Activated CD4-positive, CD25-positive, alpha-beta regulatory T cell treated with anti-CD3 and anti-CD28 coated beads, Interleukin-2, amount 50 U/mL, for 72 hours (primary cell): ENCODE results near the gene PLEKHA5.
"Not testable (repeated sequence)": the region's sequence is repeated elsewhere in the genome, so short reads cannot be mapped to it uniquely, and the experiment has no call there.

ENCODE experiments used
- DNase-seq: peaks from one replicate; pipeline ENCODE4 v3.0.0; 2021

Gene PLEKHA5

DNA sequence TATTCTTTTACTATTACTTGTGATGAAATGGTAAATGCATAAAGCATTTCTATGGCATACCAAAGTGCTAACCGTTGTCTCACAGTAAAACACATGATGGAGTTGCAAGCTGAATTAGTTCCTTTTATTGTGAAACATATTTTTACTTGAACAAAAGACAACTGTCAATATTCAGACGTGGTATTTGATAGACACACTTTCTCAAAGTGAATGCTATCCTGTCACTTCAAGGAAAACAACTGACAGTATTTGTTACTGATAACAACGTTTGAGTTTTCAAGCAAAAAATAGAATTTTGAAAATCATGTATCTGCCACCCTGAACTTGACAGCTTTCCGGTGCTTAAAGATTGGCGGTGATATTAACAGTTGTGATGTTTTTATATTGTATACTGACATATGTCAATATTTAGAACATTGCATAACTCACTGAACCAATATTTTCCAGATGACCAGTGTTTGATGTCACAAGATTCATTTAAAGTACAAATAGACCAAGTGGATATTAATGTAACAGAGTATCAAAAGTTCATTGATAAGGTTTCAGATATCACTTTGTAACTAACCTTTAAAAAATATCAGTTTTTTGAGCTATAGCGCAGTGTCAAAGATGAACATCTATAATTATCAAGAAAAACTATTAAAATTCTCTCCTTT, 156.4 kb downstream of the PLEKHA5 start:
- no peak for DNase-seq

DNA sequence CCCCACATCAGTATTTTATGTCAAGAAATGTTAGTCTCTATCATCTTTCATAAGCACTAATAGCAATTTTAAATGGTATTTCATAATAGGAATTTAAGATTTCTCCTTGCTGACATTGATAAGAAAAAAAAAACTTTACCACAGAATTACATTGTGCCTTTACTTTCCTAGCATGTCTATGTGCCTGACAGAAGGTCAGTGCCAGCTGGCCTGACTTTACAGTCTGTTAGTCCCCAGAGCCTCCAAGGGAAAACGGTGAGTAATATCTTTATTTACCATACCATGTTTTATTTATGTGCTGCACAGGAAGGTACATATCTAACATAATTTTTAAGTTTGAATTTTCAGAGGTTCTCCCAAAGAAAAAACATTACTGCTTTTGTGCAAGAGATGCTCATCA, 157.8 kb downstream of the PLEKHA5 start:
- DNase-seq, result no peak

DNA sequence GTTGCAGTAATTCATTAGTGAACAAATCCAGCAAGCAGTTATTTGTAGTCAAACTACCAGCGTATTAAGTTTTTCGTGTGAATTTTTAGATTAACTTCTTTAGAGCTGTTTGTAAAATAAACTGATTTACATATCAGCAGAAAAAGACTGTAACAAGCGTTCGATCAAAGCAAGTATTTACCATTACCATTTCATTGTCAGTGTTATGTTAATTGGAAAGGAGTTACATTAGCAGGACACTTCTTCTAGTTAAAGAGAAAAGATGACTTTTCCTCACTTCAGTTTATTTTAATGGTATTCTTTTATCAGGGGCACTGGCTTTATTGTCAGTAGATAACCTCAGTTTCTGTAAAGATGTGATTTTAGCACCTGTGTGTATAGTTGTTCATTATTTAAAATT, 158.6 kb downstream of the PLEKHA5 start:
- DNase-seq, result no peak

DNA sequence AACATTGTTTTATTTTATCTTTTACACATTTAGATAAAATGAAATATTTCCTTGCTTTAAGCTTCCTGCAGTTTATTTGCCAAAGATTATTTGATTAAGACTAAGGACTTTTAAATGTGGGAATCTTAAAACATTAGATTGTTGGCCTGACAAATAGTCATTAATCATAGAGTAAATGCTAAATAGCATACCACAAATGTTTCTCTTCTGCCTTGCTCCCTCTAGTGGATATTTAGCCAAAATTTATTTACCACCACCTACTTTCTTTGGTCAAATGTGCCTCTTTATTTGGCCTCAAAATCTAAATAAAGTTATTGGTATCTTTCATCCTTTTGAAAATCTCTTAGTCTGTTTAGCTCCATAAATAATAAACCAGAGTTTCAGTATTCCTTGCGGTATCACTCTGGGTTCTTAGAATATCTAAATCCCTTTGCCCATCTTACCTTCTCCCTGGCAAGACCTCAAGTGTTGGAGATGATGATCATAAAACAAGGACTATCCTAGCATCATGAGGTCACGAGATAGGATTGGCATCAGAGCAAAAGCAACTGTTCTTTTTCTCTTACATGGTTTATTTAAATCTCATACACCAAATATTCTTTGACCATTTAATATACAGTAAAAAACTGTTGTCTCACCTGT, 159.2 kb downstream of the PLEKHA5 start:
- DNase-seq, result no peak

GRCh38 chr12:19298836-19299605, 169.5 kb downstream of the PLEKHA5 start:
- no peak for DNase-seq

DNA sequence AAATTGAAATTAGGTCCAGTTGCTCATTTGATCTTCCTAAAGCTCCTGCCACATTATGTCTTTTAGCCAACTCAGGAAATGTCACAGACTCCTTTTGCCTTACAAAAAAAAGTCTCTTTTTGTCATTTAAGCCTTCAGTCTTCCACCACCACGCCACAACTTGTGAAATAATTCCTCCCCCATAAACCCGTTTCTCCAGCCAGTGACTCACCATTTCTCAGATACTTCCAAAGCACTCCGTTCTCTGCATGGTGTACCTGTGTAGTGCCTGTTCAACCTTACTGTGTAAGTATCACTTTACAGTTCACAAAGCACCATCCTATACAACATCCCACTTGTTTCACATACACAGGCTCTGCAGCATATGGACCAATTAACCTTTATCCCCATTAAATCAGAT, 170.2 kb downstream of the PLEKHA5 start:
- DNase-seq, result no peak

GRCh38 chr12:19301223-19301622, 171.7 kb downstream of the PLEKHA5 start:
- no peak for DNase-seq

DNA sequence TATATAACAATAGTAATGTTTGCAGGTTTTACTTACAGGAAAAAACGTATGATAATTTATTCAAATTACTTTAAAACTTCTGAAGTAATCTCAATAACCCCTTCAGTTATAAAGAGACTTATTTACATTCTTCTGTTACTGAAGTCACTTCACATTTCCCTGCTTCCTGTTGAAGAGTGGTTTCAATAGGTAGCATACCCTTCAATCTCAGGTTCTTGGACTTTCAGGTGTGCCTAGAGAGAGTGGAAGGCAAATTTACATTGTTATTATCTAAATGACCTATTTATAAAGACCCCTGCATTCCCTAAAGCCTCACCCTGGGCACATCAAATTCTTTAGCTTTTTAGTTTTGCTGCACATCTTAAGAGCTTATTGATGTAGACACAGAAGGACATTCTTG, 172.2 kb downstream of the PLEKHA5 start:
- DNase-seq, result no peak

GRCh38 chr12:19302100-19302640, 172.6 kb downstream of the PLEKHA5 start:
- no peak for DNase-seq

DNA sequence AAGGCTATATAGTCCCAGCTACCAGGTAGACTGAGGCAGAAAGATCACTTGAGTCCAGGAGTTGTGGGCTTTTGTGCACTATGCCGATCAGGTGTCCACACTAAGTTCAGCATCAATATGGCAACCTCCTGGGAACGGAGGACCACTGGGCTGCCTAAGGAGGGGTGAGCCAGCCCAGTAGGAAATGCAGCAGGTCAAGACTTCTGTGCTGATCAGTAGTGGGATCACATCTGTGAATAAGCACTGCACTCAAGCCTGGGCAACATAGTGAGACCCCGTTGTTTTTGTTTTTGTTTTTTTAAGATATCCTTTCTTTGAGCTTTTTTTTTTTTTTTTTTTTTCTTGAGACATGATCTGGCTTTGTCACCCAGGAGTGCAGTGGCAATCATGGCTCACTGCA, 174.0 kb downstream of the PLEKHA5 start:
- DNase-seq, result no peak

DNA sequence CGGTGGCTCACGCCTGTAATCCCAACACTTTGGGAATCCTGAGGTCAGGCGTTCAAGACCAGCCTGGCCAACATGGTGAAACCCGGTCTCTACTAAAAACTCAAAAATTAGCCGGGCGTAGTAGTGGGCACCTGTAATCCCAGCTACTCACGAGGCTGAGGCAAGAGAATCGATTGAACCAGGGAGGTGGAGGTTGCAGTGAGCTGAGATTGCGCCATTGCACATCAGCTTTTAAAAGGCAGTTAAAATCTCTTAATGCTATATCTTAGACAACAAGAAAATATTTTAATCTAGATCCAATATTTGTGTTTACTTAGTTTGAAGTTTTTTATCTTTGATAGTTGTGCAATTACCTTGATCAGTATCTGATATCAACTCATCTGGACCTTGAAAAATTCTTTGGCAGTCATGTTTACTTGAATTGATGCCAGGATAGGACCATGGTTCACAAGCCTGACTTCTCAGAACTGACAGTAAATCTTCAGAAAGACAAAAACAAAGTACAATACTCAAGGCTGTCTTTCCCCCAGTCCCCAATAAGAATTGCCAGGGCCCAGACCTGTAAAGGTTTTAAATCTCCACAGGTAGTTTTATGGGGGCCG, 174.7 kb downstream of the PLEKHA5 start:
- DNase-seq, result no peak

- not testable (repeated sequence) for DNase-seq
Observed at GRCh38 chr12:19305621-19306020, 176.1 kb downstream of the PLEKHA5 start.

GRCh38 chr12:19306366-19306765, 176.8 kb downstream of the PLEKHA5 start:
- DNase-seq, result no peak

- DNase-seq, result no peak
Observed at GRCh38 chr12:19307451-19307850, 177.9 kb downstream of the PLEKHA5 start.

DNA sequence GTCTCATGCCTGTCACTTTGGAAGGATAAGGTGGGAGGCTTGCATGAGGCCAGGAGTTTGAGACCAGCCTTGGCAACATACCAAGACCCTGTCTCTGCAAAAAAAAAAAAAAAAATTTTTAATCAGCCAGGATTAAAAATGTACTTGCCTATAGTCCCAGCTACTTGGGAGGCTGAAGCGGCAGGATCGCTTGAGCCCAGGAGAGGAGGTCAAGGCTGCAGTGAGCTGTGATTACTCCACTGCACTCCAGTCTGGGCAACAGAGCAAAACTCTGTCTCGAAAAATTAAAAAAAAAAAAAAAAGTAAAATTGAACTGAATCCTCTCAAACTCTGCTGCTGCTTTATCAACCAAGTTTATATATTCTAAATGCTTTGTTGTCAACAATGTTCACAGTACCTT, 181.6 kb downstream of the PLEKHA5 start:
- DNase-seq, result no peak

DNA sequence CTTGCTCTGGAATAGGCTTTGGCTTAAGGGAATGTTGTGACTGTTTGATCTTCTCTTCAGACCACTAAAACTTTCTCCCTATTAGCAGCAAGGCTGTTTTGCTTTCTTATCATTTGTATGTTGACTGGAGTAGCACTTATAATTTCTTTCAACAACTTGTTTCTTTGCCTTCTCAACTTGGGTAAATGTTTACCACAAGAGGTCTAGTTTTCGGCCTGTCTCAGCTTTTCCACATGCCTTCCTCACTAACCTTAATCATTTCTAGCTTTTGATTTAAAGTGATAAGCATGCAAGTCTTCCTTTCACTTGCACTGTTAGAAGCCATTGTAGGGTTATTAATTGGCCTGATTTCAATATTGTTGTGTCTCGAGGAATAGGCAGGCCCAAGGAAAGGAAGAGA, 183.1 kb downstream of the PLEKHA5 start:
- DNase-seq, result no peak

DNA sequence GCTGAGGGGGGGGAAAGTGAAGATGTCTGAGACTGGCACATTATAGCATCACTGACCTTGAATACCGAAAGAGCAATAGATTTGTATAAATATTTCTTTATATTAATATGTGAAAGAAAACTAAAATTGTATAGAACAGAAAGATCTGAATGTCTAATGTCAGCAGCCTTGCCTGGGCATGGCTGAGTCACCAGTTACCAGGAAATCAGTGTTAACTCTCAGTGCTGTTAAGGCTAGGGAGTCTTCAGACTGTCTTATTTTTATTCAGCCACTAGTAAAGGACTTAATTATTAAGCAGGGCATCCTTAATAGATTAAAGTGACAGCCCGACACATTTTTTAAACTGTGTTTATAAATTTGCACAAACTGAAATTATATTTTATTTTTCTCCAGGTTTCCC, 186.9 kb downstream of the PLEKHA5 start:
- DNase-seq, result no peak

DNA sequence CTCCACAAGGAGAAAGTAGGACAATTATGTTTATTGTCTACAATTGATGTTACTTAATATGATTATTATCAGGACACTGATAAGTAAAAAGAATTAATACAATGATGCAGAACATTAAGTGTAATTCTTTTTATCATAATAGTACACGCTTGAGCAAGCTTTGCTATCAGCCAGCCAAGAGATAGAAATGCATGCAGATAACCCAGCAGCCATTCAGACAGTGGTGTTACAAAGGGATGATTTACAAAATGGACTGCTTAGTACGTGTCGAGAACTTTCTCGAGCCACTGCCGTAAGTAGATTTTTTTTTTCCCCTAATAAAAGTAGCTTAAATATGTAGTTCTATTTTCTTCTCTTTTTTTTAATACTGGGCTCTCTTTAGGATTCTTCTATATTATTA, 192.8 kb downstream of the PLEKHA5 start:
- DNase-seq, result no peak

GRCh38 chr12:19323805-19324204, 194.3 kb downstream of the PLEKHA5 start:
- DNase-seq, result no peak

GRCh38 chr12:19326102-19326501, 196.6 kb downstream of the PLEKHA5 start:
- no peak for DNase-seq

- DNase-seq, result no peak
Observed at GRCh38 chr12:19332196-19332595, 202.7 kb downstream of the PLEKHA5 start.

GRCh38 chr12:19338405-19338804, 208.9 kb downstream of the PLEKHA5 start:
- no peak for DNase-seq

DNA sequence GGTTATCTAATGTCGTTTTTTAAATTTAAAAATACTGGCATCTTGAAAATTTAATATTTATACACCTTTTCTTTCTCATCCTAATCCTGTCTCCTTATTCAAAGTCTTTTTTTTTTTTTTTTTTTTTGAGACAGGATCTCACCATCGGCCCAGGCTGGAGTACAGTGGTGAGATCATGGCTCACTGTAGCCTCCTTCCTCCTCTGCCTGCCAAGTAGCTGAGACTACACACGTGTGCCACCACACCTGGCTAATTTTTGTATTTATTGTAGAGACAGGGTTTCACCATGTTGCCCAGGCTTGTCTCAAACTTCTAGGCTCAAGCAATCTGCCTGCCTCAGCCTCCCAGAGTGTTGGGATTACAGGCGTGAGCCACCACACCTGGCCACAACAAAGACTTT, 221.3 kb downstream of the PLEKHA5 start:
- not testable (repeated sequence) for DNase-seq

DNA sequence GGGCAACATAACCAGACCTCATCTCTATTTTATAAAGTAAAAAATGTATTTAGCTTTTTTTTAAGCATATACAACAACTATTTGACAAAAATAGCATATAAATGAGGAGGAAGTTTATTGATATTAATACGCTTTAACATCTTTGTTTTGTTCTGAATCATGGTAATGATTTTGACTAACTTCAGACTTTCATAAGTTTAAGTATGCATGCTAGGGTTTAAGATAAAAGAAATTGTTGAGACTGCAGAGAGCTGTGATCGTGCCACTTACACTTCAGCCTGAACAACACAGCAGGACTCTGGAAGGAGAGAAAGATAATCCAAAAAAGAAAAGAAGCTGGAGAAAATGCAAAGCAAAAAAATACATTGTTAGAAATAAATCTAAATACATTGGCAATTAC, 221.8 kb downstream of the PLEKHA5 start:
- no peak for DNase-seq
